A549 (cell line): ENCODE results near the gene CGB2.

Source experiments
- JUN ChIP-seq, 2 experiments: fragments of >200 bp; sonication (Bioruptor Twin); formaldehyde crosslinking; IDR thresholded peaks; 2 replicates in 1 of 2; 3 replicates in 1 of 2; pipeline ENCODE4 v1.6.1; 2016 to 2017
- TF ChIP-seq, protein P1 (sequence below): fragments of 450-650 bp; IDR thresholded peaks from 2 replicates; pipeline ENCODE4 v1.6.1; 2014; ENCODE audit warnings: antibody characterized with exemption

- TF ChIP-seq JUN (IDR thresholded peaks at IDR 0.05): no peak
- TF ChIP-seq, protein P1, sequence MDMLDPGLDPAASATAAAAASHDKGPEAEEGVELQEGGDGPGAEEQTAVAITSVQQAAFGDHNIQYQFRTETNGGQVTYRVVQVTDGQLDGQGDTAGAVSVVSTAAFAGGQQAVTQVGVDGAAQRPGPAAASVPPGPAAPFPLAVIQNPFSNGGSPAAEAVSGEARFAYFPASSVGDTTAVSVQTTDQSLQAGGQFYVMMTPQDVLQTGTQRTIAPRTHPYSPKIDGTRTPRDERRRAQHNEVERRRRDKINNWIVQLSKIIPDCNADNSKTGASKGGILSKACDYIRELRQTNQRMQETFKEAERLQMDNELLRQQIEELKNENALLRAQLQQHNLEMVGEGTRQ: no peak
Measured at GRCh38 chr19:49006905-49007304, 24.8 kb upstream of the CGB2 start.
